Measurements from ENCODE around the gene NRTN.
A peak's percentile ranks its signal among the peaks of the same experiment; 100 is the strongest.

DNA sequence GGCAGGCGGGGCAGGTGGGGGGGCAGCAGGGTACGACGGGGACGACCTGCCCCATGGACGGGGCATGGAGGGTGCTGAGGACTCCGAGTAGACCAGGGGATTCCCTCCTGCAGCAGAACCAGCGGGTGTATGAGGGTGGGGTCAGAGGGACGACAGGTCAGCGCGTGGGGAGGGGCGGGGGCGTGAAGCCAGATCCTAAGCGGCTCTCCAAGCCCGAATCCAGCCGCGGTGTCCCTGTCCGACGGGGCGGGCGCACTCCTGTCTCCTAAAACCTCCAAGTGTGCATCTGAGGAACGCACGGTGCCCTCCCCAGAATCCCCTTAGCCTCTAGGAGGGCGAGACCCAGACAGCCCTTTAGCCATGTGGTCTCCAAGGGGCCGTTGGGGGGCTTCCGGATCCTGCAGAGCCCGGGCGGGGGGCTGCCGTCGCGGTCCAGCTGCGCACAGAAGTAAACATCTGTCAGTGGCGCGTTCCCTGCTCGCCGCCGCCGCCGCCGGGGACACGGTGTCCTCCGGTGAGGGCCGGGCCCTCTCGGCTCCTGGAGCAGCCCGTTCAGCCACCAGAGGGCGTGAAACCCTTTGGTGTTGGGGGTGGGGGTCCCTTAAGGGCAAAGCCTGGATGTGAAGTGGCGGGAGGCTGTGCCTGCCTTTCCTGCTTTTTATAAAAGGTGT is 730 bp downstream of the NRTN start:
- TF ChIP-seq POLR2A (IDR thresholded peaks at IDR 0.05), result peak in 1 of 2 donors; percentile 36
- TF ChIP-seq, protein P1, sequence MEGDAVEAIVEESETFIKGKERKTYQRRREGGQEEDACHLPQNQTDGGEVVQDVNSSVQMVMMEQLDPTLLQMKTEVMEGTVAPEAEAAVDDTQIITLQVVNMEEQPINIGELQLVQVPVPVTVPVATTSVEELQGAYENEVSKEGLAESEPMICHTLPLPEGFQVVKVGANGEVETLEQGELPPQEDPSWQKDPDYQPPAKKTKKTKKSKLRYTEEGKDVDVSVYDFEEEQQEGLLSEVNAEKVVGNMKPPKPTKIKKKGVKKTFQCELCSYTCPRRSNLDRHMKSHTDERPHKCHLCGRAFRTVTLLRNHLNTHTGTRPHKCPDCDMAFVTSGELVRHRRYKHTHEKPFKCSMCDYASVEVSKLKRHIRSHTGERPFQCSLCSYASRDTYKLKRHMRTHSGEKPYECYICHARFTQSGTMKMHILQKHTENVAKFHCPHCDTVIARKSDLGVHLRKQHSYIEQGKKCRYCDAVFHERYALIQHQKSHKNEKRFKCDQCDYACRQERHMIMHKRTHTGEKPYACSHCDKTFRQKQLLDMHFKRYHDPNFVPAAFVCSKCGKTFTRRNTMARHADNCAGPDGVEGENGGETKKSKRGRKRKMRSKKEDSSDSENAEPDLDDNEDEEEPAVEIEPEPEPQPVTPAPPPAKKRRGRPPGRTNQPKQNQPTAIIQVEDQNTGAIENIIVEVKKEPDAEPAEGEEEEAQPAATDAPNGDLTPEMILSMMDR (IDR thresholded peaks at IDR 0.05), result peak; percentile 73 to 83 (median 76)

Data from adrenal gland (tissue), 5 donors.